ENCODE data around the gene LASP1. TPM values are rescaled to one million over a fixed set of nuclear protein-coding genes. Genes with fewer than 3 reads are reported as not detected.
A peak's percentile ranks its signal among the peaks of the same experiment; 100 is the strongest.
"Not testable (repeated sequence)": the region's sequence is repeated elsewhere in the genome, so short reads cannot be mapped to it uniquely, and the experiment has no call there.

Gene LASP1
- total RNA-seq, 4 donors from 2014 or later, result 69.3 to 77.5 (median 71.1) TPM

- Histone ChIP-seq H3K36me3 (peaks cover 12 to 13% of the 10 kb centered on the region in 2 donors), H3K9me3 (no peaks in the 10 kb centered on the region), H3K27ac (no peak overlapping the region), H3K4me1 (peaks cover 4 to 30% of the 10 kb centered on the region in 2 donors), H3K27me3 (no peaks in the 10 kb centered on the region), H3K4me3 (replicated peaks in 1 of 3) (no peak overlapping the region)
- TF ChIP-seq POLR2A (IDR thresholded peaks at IDR 0.05) (no peak), CTCF (IDR thresholded peaks at IDR 0.05) (no peak)
- intact Hi-C loops (cut with DNase I), result no loop called here
- no peak for DNase-seq
- 80 to 85% methylated on average over 5 of the region's 5 CpGs for WGBS, 2 donors
These were observed 40.5 kb downstream of the LASP1 start for GRCh38 chr17:38910325-38910724.

- Histone ChIP-seq H3K27ac (no peak overlapping the region), H3K27me3 (no peaks in the 10 kb centered on the region), H3K4me3 (replicated peaks in 1 of 3) (no peak overlapping the region), H3K9me3 (no peaks in the 10 kb centered on the region), H3K4me1 (peaks cover 4 to 30% of the 10 kb centered on the region in 2 donors), H3K36me3 (peaks cover 21 to 22% of the 10 kb centered on the region in 2 donors)
- intact Hi-C loops (cut with DNase I), result no loop called here
- no peak for DNase-seq
- WGBS, 2 donors, result 87 to 100% methylated on average over 3 to 4 of the region's 10 CpGs
- no peak for TF ChIP-seq POLR2A (IDR thresholded peaks at IDR 0.05)
- no peak for TF ChIP-seq CTCF (IDR thresholded peaks at IDR 0.05)
These were observed 41.3 kb downstream of the LASP1 start for GRCh38 chr17:38911081-38911730.

- DNase-seq; intact Hi-C loops (cut with DNase I): not testable (repeated sequence)
- peaks cover 25% of the 10 kb centered on the region in 2 donors for H3K36me3 ChIP-seq
These were observed 41.8 kb downstream of the LASP1 start for GRCh38 chr17:38911731-38912081.

GRCh38 chr17:38912221-38912813 lies 42.5 kb downstream of the LASP1 start:
- WGBS, 2 donors, result 77% methylated on average over 13 of the region's 13 CpGs
- Histone ChIP-seq H3K9me3 (no peaks in the 10 kb centered on the region), H3K27me3 (no peaks in the 10 kb centered on the region), H3K4me3 (replicated peaks in 1 of 3) (no peak overlapping the region), H3K27ac (peak overlapping the region in 2 of 3 donors; percentile 11 to 28), H3K4me1 (peaks cover 4 to 28% of the 10 kb centered on the region in 2 donors), H3K36me3 (peaks cover 27 to 28% of the 10 kb centered on the region in 2 donors)
- TF ChIP-seq CTCF (IDR thresholded peaks at IDR 0.05), result no peak
- intact Hi-C loops (cut with DNase I), result no loop called here
- peak; percentile 39 to 49 for DNase-seq

More at GRCh38 chr17:38911731-38912081, 41.8 kb downstream of the LASP1 start:
- peaks cover 4 to 30% of the 10 kb centered on the region in 2 donors for H3K4me1 ChIP-seq
- WGBS, 2 donors, result 95 to 97% methylated on average over 8 of the region's 8 CpGs
- H3K4me3 ChIP-seq (replicated peaks in 1 of 3); H3K27me3 ChIP-seq; H3K9me3 ChIP-seq; H3K27ac ChIP-seq: not testable (repeated sequence)

- Histone ChIP-seq H3K27me3 (no peaks in the 10 kb centered on the region), H3K36me3 (peaks cover 48 to 52% of the 10 kb centered on the region in 2 donors), H3K4me1 (peaks cover 4 to 14% of the 10 kb centered on the region in 2 donors), H3K27ac (no peak overlapping the region), H3K9me3 (no peaks in the 10 kb centered on the region), H3K4me3 (replicated peaks in 1 of 3) (no peak overlapping the region)
- TF ChIP-seq POLR2A (IDR thresholded peaks at IDR 0.05) (no peak), CTCF (IDR thresholded peaks at IDR 0.05) (no peak)
- 88 to 89% methylated on average over 16 to 17 of the region's 20 CpGs for WGBS, 2 donors
- DNase-seq, result no peak
- intact Hi-C loops (cut with DNase I), result no loop called here
These were observed 45.1 kb downstream of the LASP1 start for GRCh38 chr17:38914741-38915638.

Data from thyroid gland (tissue), 4 donors.